ENCODE measurements around the gene RAB24.
"Not testable (repeated sequence)": the region's sequence is repeated elsewhere in the genome, so short reads cannot be mapped to it uniquely, and the experiment has no call there.

The RAB24 gene

DNA sequence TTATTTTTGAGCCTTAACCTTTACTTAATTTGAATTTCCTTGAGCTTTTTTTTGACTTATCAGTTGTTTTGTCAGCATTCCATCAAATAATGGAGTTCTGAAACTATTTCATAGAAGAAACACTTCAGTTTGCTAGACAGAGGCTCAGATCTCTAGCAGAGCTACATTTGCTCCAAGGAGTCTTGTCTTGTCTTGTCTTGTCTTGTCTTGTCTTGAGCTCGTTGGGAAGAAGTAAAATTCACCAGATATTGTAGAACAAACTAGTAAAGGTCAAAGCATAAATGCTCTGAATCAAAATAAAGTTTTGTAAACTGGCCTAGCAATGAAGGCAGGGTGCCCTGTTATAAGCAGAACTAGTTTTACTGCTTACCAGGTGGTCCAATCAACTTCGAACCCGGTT is 33.5 kb downstream of the RAB24 start:
- no peak for DNase-seq (ENCODE audit: low read depth in 2 of 2)
- TF ChIP-seq, protein P1, sequence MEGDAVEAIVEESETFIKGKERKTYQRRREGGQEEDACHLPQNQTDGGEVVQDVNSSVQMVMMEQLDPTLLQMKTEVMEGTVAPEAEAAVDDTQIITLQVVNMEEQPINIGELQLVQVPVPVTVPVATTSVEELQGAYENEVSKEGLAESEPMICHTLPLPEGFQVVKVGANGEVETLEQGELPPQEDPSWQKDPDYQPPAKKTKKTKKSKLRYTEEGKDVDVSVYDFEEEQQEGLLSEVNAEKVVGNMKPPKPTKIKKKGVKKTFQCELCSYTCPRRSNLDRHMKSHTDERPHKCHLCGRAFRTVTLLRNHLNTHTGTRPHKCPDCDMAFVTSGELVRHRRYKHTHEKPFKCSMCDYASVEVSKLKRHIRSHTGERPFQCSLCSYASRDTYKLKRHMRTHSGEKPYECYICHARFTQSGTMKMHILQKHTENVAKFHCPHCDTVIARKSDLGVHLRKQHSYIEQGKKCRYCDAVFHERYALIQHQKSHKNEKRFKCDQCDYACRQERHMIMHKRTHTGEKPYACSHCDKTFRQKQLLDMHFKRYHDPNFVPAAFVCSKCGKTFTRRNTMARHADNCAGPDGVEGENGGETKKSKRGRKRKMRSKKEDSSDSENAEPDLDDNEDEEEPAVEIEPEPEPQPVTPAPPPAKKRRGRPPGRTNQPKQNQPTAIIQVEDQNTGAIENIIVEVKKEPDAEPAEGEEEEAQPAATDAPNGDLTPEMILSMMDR (IDR thresholded peaks at IDR 0.05; ENCODE audit: low read depth, low read length), result no peak
- no peak overlapping the region for H3K4me3 ChIP-seq (replicated peaks in 1 of 2; ENCODE audit: low read depth in 2 of 2, low read length in 2 of 2)

DNA sequence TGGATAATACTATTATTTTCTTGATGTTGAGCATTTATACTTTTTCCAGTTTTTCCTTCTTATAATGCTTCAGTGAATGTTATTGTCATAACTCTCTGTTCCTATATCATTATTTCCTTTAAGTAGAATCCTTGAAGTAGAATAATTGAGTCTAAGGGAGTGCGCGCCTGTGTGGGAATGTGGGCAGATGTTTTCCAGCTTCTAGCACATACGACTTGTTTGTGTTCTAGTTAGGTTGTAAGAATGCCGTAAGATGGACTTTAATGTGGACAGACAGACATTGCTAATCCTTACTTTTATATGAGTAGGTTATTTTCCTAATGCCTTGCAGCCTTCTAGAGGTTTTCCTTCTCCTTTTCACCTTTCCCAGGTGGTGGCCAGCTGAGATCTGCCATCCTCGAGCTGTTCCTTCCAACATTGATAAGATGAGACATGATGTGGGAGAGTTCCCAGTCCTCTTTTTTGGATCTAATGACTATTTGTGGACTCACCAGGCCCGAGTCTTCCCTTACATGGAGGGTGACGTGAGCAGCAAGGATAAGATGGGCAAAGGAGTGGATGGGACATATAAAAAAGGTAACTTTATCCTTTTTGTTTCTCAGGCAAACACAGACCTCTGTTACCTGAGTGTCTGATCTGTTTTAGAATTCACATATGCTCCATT is 34.2 kb downstream of the RAB24 start:
- H3K4me3 ChIP-seq (replicated peaks in 1 of 2; ENCODE audit: low read depth in 2 of 2, low read length in 2 of 2), result no peak overlapping the region
- TF ChIP-seq, protein P1 (IDR thresholded peaks at IDR 0.05; ENCODE audit: low read depth, low read length), result no peak
- no peak for DNase-seq (ENCODE audit: low read depth in 2 of 2)

DNA sequence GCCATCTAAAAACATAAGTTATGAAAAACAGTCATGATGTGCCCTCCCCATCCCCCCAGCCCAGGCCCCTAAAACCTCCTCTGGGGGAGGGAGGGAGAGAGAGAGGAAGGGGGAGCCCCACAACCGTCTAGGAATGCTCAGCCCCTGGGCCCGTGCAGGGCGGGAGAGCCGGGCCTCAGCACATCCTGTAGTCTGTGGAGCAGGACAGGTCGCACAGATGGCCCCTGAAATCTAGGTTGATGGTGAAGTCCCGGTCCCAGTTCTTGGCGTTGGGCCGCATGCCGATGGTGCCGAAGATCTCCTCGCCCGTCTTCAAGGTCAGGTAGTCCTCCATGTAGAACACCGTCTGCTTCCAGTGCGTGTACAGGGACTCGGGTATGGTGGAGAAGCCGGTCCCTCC is 38.1 kb downstream of the RAB24 start:
- TF ChIP-seq, protein P1 (IDR thresholded peaks at IDR 0.05; ENCODE audit: low read depth, low read length), result no peak
- DNase-seq (ENCODE audit: low read depth in 2 of 2), result no peak

DNA sequence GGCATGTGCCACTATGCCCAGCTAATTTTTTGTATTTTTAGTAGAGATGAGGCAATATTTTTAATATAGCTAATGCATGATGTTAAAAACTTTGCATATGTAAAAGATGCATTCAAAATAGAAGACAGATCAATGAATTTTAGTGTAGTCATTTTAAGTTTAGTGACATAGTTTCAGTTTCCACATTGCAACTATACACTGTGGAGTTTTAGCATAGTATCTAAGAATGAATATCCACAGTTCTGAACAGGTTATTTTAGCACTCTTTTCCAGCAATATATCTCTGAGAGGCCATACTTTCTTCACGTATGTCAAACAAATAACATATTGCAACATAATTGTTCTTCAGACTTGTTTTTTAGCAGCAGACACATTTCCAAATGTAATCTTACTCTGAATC is 39.3 kb downstream of the RAB24 start:
- TF ChIP-seq, protein P1 (IDR thresholded peaks at IDR 0.05; ENCODE audit: low read depth, low read length), result no peak
- H3K4me3 ChIP-seq (replicated peaks in 1 of 2; ENCODE audit: low read depth in 2 of 2, low read length in 2 of 2), result no peak overlapping the region
- no peak for DNase-seq (ENCODE audit: low read depth in 2 of 2)

More for the DNA sequence above, 38.1 kb downstream of the RAB24 start:
- H3K4me3 ChIP-seq (replicated peaks in 1 of 2; ENCODE audit: low read depth in 2 of 2, low read length in 2 of 2), result no peak overlapping the region

DNA sequence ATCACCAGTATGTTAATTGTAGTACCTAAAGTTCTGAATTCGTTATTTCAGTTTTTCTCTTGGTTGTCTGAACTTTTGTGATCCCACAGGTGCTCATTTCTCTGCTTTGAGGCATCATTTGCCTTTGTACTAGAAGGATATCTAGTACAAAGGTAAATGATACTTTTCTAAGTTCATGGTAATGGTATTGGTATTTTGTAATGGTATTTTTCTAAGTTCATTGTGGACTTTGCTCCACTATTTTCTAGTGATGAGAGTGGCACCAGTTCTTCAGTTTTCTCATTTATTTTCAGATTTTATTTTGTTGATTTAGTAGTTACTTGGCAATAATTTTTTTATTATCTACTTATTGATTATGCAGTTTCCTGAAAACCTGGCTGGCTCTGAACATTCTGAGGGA is 42.0 kb downstream of the RAB24 start:
- DNase-seq (ENCODE audit: low read depth in 2 of 2), result no peak
- no peak overlapping the region for H3K4me3 ChIP-seq (replicated peaks in 1 of 2; ENCODE audit: low read depth in 2 of 2, low read length in 2 of 2)
- TF ChIP-seq, protein P1 (IDR thresholded peaks at IDR 0.05; ENCODE audit: low read depth, low read length), result no peak

DNA sequence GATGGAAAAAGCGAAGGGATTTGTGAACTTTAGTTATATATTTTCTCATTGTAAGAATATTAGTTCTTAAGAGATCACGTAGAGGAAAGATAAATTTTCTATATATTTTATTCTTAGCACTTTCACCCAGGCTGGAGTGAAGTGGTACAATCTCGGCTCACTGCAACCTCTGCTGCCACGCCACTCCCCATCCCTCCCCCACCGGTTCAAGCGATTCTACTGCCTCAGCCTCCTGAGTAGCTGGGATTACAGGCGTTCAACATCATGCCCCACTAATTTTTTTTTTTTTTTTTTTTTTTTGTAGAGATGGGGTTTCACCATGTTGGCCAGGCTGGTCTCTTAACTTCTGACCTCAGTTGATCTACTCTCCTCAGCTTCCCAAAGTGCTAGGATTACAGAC is 42.6 kb downstream of the RAB24 start:
- TF ChIP-seq, protein P1 (IDR thresholded peaks at IDR 0.05; ENCODE audit: low read depth, low read length), result no peak
- no peak overlapping the region for H3K4me3 ChIP-seq (replicated peaks in 1 of 2; ENCODE audit: low read depth in 2 of 2, low read length in 2 of 2)

DNA sequence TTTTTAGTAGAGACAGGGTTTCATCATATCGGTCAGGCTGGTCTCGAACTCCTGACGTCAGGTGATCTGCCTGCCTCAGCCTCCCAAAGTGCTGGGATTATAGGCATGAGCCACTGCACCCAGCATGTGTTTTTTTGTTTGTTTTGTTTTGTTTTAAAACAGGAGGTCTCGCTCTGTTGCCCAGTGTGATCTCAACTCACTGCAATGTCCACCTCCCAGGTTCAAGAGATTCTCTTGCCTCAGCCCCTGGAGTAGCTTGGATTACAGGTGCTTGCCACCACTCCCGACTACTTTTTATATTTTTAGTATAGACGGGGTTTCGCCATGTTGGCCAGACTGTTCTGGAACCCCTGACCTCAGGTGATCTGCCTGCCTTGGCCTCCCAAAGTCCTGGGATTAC is 44.8 kb downstream of the RAB24 start:
- DNase-seq (ENCODE audit: low read depth in 2 of 2); H3K4me3 ChIP-seq (replicated peaks in 1 of 2; ENCODE audit: low read depth in 2 of 2, low read length in 2 of 2): not testable (repeated sequence)

More for the DNA sequence above, 42.6 kb downstream of the RAB24 start:
- DNase-seq (ENCODE audit: low read depth in 2 of 2), result no peak
